Endothelial cell of umbilical vein (primary cell): Measurements from ENCODE around the gene SWT1. TPM values are rescaled to one million over a fixed set of nuclear protein-coding genes. Genes with fewer than 3 reads are reported as not detected.

ENCODE experiments used
- BruUV-seq: library from RNA; stranded (reverse); fragments of 400-500 nt; replicated peaks from 2 replicates; lab custom pipeline; 2021; lab: Mats Ljungman, UMichigan
- CTCF ChIA-PET: fragments of 300-600, 350-600 bp; sonication (Branson Sonifier 250); formaldehyde crosslinking; loops from one replicate; lab custom pipeline; 2021; ENCODE audit warnings: antibody characterized with exemption, inconsistent platforms; lab: Charles Lee
- POLR2A ChIA-PET: fragments of 300-600, 350-600 bp; sonication (Branson Sonifier 250); formaldehyde crosslinking; loops from one replicate; lab custom pipeline; 2021; ENCODE audit warnings: antibody characterized with exemption, inconsistent platforms; lab: Charles Lee
- DNase-seq: peaks from one replicate; pipeline ENCODE4 v3.0.0-alpha.2; 2011; ENCODE audit warnings: low read depth, low spot score
- FAIRE-seq: peaks from 2 replicates; lab custom pipeline; 2011; peaks lifted over from hg19 to GRCh38; lab: Jason Lieb, UNC
- H2AFZ ChIP-seq: 2 replicates; pipeline ENCODE4 v1.6.0; 2012; ENCODE audit warnings: low read depth, low read length, control low read depth, inconsistent platforms
- H3K27ac ChIP-seq: 2 replicates; pipeline ENCODE4 v1.5.1; 2011; ENCODE audit warnings: low read depth, mild to moderate bottlenecking, control low read depth, low read length, moderate library complexity; ENCODE audit not compliant: insufficient read depth
- H3K27me3 ChIP-seq, 2 experiments: 2 replicates each; pipeline versions ENCODE4 v1.6.0 to v1.6.1; 2011; ENCODE audit warnings: low read length in 2 of 2, mixed read lengths in 1 of 2; ENCODE audit not compliant: control insufficient read depth in 2 of 2, insufficient read depth in 2 of 2
- H3K36me3 ChIP-seq, 2 experiments: 2 replicates in 1 of 2; 3 replicates in 1 of 2; pipeline ENCODE4 v1.5.1; 2011; ENCODE audit warnings: low read length in 2 of 2, mild to moderate bottlenecking in 1 of 2, moderate library complexity in 1 of 2; ENCODE audit not compliant: control insufficient read depth in 2 of 2, insufficient read depth in 2 of 2; ENCODE audit errors: extremely low read depth in 1 of 2
- H3K4me1 ChIP-seq: 3 replicates; pipeline ENCODE4 v1.5.1; 2011; ENCODE audit warnings: mild to moderate bottlenecking, low read length; ENCODE audit not compliant: control insufficient read depth, insufficient read depth; ENCODE audit errors: extremely low read depth
- H3K4me2 ChIP-seq: 2 replicates; pipeline ENCODE4 v1.6.1; 2011; ENCODE audit warnings: low read length, control low read depth, mixed read lengths; ENCODE audit not compliant: insufficient read depth
- H3K4me3 ChIP-seq, 3 experiments: fragments of 200-600 bp in 1 of 3; sonication (generic), shearing (Covaris generic) in 1 of 3; replicated peaks in 1 of 3; 2 replicates each; pipeline ENCODE4 v1.5.1; 2011 to 2016; ENCODE audit warnings: control low read depth in 3 of 3, low read length in 3 of 3, mild to moderate bottlenecking in 2 of 3, inconsistent platforms in 1 of 3, low read depth in 1 of 3, moderate library complexity in 1 of 3; ENCODE audit not compliant: insufficient read depth in 1 of 3
- H3K79me2 ChIP-seq: 2 replicates; pipeline ENCODE4 v1.6.0; 2012; ENCODE audit warnings: low read length, inconsistent platforms; ENCODE audit not compliant: control insufficient read depth, insufficient read depth
- H3K9ac ChIP-seq: replicated peaks from 2 replicates; pipeline ENCODE3; 2011; ENCODE audit warnings: low read length, control low read depth; ENCODE audit not compliant: insufficient read depth; ENCODE audit errors: extremely low read depth
- H3K9me1 ChIP-seq: replicated peaks from 3 replicates; pipeline ENCODE4 v1.6.0; 2011; ENCODE audit warnings: mild to moderate bottlenecking, low read length; ENCODE audit not compliant: control insufficient read depth, insufficient read depth; ENCODE audit errors: extremely low read depth
- H3K9me3 ChIP-seq: replicated peaks from 2 replicates; pipeline ENCODE4 v1.5.1; 2012; ENCODE audit warnings: low read length, inconsistent platforms; ENCODE audit not compliant: control insufficient read depth, insufficient read depth
- H4K20me1 ChIP-seq: replicated peaks from 2 replicates; pipeline ENCODE3; 2011; ENCODE audit warnings: mild to moderate bottlenecking, low read length; ENCODE audit not compliant: control insufficient read depth, insufficient read depth; ENCODE audit errors: extremely low read depth
- EZH2 ChIP-seq: IDR thresholded peaks from 2 replicates; pipeline ENCODE4 v1.6.1; 2012; ENCODE audit warnings: borderline replicate concordance, low read depth, mild to moderate bottlenecking, moderate library complexity, low read length, inconsistent platforms; ENCODE audit not compliant: severe bottlenecking
- FOS ChIP-seq: IDR thresholded peaks from 2 replicates; pipeline ENCODE4 v1.6.1; 2011; ENCODE audit warnings: mild to moderate bottlenecking, low read length, moderate library complexity, borderline replicate concordance; ENCODE audit not compliant: insufficient read depth
- GATA2 ChIP-seq: IDR thresholded peaks from 2 replicates; pipeline ENCODE4 v1.7.0; 2011; ENCODE audit warnings: low read depth, mild to moderate bottlenecking, moderate library complexity, mixed read lengths, low read length; ENCODE audit not compliant: insufficient read length, insufficient read depth
- JUN ChIP-seq: IDR thresholded peaks from 2 replicates; pipeline ENCODE4 v1.6.1; 2011; ENCODE audit warnings: borderline replicate concordance, low read depth; ENCODE audit not compliant: insufficient read length, insufficient read depth
- MYC ChIP-seq: IDR thresholded peaks from one replicate; pipeline ENCODE4 v1.6.1; 2011; ENCODE audit warnings: mild to moderate bottlenecking, low read depth, low read length
- POLR2A ChIP-seq: IDR thresholded peaks from 2 replicates; pipeline ENCODE4 v1.6.1; 2012; ENCODE audit warnings: low read depth, mild to moderate bottlenecking, control low read depth, low read length
- POLR2AphosphoS5 ChIP-seq: IDR thresholded peaks from 2 replicates; pipeline ENCODE4 v1.6.1; 2012; ENCODE audit warnings: low read depth, mild to moderate bottlenecking, control low read depth, low read length, moderate library complexity; ENCODE audit not compliant: insufficient read depth
- dilution Hi-C: fragments of 300-500 bp; cut with MboI; formaldehyde crosslinking; loops from one replicate; pipeline ENCODE4 v1.15.0; 2019; ENCODE audit warnings: low sequenced_read_pairs; ENCODE audit not compliant: extremely low pct_ligation_motif_present
- intact Hi-C: fragments of 100-400 bp; cut with micrococcal nuclease; formaldehyde crosslinking; loops from one replicate; pipeline ENCODE4 v1.10.0; 2022
- polyA plus RNA-seq, 4 experiments: library from polyadenylated mRNA; depleted of rRNA in 3 of 4; stranded (reverse) in 3 of 4; unstranded in 1 of 4; fragments of >200 nt; gene quantifications; 2 replicates each; pipeline versions ENCODE4 v1.2.1 to v1.2.3, GENCODE V29; 2011 to 2012; ENCODE audit warnings: missing spikeins in 1 of 4
- total RNA-seq: library from RNA; stranded (reverse); gene quantifications from 2 replicates; pipeline ENCODE4 v1.2.3, GENCODE V29; 2021
- TF ChIP-seq, protein P1 (sequence below), 2 donors: IDR thresholded peaks; 1 replicate in 1 of 2; 2 replicates in 1 of 2; pipeline ENCODE4 v1.5.1; 2011; ENCODE audit warnings: low read length in 2 of 2, mild to moderate bottlenecking in 2 of 2, moderate library complexity in 2 of 2, control low read depth in 1 of 2, inconsistent platforms in 1 of 2, low read depth in 1 of 2; ENCODE audit not compliant: insufficient read depth in 1 of 2; ENCODE audit errors: extremely low read depth in 1 of 2
- TF ChIP-seq, protein P2 (sequence below): IDR thresholded peaks from 2 replicates; pipeline ENCODE4 v1.6.1; 2011; ENCODE audit not compliant: insufficient read depth, insufficient read length

The SWT1 gene
- total and polyA plus RNA-seq, 2 donors (not counting 3 experiments of a cell fraction or from before 2014, with no cell fraction given): 1.0 to 4.3 TPM

DNA sequence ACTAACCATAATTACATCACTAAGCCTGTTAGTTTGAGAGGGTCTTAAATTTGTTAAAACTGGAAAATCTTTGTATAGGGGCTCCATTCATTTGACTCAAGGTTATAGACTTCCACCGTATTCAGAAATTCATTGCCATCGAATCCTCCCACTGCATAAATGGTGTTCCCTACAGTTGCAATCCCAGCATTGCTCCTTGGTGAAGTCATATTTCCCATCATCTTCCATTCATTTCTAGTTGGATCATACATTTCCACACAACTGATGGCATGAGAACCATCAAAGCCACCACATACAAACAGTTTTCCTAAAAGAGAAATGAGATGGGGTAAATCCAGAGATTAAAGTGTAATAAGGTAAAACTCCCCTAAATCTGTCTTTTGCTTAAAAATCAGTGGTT lies 141.0 kb downstream of the SWT1 start:
- dilution Hi-C loops: no loop called here
- DNase-seq: no peak

More for the DNA sequence above, 141.0 kb downstream of the SWT1 start:
- FAIRE-seq: no peak
- CTCF ChIA-PET: interaction anchor here (1.2 to 1.6 kb wide), 2 partner anchors 262 to 372 kb away, joined by 3 to 4 read pairs; no protein-coding TSS in a partner anchor
- Histone ChIP-seq H3K4me2 (no peak overlapping the region), H3K27ac (no peak overlapping the region), H3K9ac (no peak overlapping the region), H3K36me3 (peaks cover 26 to 55% of the 10 kb centered on the region in 2 experiments), H3K4me3 (no peak overlapping the region), H3K9me3 (no peaks in the 10 kb centered on the region), H4K20me1 (no peaks in the 10 kb centered on the region), H3K9me1 (no peaks in the 10 kb centered on the region), H2AFZ (no peak overlapping the region), H3K4me1 (no peaks in the 10 kb centered on the region), H3K27me3 (no peaks in the 10 kb centered on the region), H3K79me2 (peaks cover 3% of the 10 kb centered on the region)
- intact Hi-C loops: loop anchor here (5.0 to 10.0 kb wide), 2 partner anchors 491 to 1057 kb away; no protein-coding TSS in a partner anchor
- no peak for TF ChIP-seq FOS
- TF ChIP-seq POLR2A: no peak
- no peak for TF ChIP-seq GATA2
- no peak for TF ChIP-seq MYC
- TF ChIP-seq JUN: no peak
- TF ChIP-seq, protein P1, sequence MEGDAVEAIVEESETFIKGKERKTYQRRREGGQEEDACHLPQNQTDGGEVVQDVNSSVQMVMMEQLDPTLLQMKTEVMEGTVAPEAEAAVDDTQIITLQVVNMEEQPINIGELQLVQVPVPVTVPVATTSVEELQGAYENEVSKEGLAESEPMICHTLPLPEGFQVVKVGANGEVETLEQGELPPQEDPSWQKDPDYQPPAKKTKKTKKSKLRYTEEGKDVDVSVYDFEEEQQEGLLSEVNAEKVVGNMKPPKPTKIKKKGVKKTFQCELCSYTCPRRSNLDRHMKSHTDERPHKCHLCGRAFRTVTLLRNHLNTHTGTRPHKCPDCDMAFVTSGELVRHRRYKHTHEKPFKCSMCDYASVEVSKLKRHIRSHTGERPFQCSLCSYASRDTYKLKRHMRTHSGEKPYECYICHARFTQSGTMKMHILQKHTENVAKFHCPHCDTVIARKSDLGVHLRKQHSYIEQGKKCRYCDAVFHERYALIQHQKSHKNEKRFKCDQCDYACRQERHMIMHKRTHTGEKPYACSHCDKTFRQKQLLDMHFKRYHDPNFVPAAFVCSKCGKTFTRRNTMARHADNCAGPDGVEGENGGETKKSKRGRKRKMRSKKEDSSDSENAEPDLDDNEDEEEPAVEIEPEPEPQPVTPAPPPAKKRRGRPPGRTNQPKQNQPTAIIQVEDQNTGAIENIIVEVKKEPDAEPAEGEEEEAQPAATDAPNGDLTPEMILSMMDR (IDR thresholded peaks at IDR 0.05; ENCODE audit: extremely low read depth in 1 of 2, insufficient read depth in 1 of 2, low read depth in 1 of 2, low read length in 2 of 2): no peak
- TF ChIP-seq EZH2: no peak
- TF ChIP-seq, protein P2, sequence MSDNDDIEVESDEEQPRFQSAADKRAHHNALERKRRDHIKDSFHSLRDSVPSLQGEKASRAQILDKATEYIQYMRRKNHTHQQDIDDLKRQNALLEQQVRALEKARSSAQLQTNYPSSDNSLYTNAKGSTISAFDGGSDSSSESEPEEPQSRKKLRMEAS: no peak
- no peak for TF ChIP-seq POLR2AphosphoS5
- POLR2A ChIA-PET: interaction anchor here (1.6 kb wide), 1 partner anchor 9 kb away, joined by 4 read pairs; no protein-coding TSS in a partner anchor
- no TSS peak for BruUV-seq
